Kidney (tissue), 14 donors: ENCODE results near the gene TFB1M. TPM values are rescaled to one million over a fixed set of nuclear protein-coding genes. Genes with fewer than 3 reads are reported as not detected.

Source experiments
- DNase-seq, 5 donors: peaks; one replicate each; pipeline ENCODE4 v3.0.0-alpha.2; 2013 to 2020
- FAIRE-seq: peaks from 2 replicates; lab custom pipeline; 2012; peaks lifted over from hg19 to GRCh38; lab: Jason Lieb, UNC
- H3K27ac ChIP-seq, 2 donors: one replicate each; pipeline ENCODE4 v1.7.0; 2013; ENCODE audit warnings: low read depth in 2 of 2, low read length in 2 of 2, inconsistent platforms in 1 of 2
- H3K27me3 ChIP-seq: one replicate; pipeline ENCODE4 v1.7.1; 2013; ENCODE audit warnings: low read length, inconsistent platforms; ENCODE audit not compliant: control insufficient read depth, insufficient read depth
- H3K36me3 ChIP-seq, 3 donors: one replicate each; pipeline versions ENCODE4 v1.7.0 to v1.7.1; 2013; ENCODE audit warnings: low read length in 3 of 3, control low read depth in 1 of 3, inconsistent platforms in 1 of 3; ENCODE audit not compliant: insufficient read depth in 3 of 3, control insufficient read depth in 2 of 3
- H3K4me1 ChIP-seq, 3 donors: one replicate each; pipeline versions ENCODE4 v1.7.0 to v1.7.1; 2013; ENCODE audit warnings: low read length in 3 of 3, inconsistent platforms in 1 of 3, low read depth in 1 of 3; ENCODE audit not compliant: control insufficient read depth in 2 of 3, insufficient read depth in 2 of 3
- H3K4me3 ChIP-seq, 3 donors: one replicate each; pipeline versions ENCODE4 v1.7.0 to v1.8.1; 2013; ENCODE audit warnings: low read length in 3 of 3, control low read depth in 1 of 3, inconsistent platforms in 1 of 3
- H3K9ac ChIP-seq, 3 donors: one replicate each; pipeline versions ENCODE4 v1.7.0 to v1.7.1; 2013; ENCODE audit warnings: low read length in 3 of 3, control low read depth in 1 of 3, inconsistent platforms in 1 of 3
- H3K9me3 ChIP-seq, 3 donors: one replicate each; pipeline versions ENCODE4 v1.7.0 to v1.7.1; 2013; ENCODE audit warnings: low read length in 3 of 3, control low read depth in 1 of 3, inconsistent platforms in 1 of 3; ENCODE audit not compliant: control insufficient read depth in 2 of 3, insufficient read depth in 1 of 3
- CTCF ChIP-seq: IDR thresholded peaks from 3 replicates; pipeline ENCODE4 v1.5.1; 2012; ENCODE audit warnings: mild to moderate bottlenecking, moderate library complexity, borderline replicate concordance; ENCODE audit not compliant: insufficient read depth; ENCODE audit errors: extremely low read depth
- intact Hi-C: fragments of 100-400 bp; cut with DNase I; formaldehyde crosslinking; loops from one replicate; pipeline ENCODE4 v1.11.1; 2022
- polyA plus RNA-seq: library from polyadenylated mRNA; stranded (reverse); fragments of 350-450 nt; fragmentation: Illumina TruSeq; extraction: RNeasy Lipid Tissue Mini Kit (QIAGEN cat#74804); gene quantifications from one replicate; pipeline ENCODE4 v1.2.3, GENCODE V29; 2014; ENCODE audit warnings: low read depth, low replicate concordance; ENCODE audit not compliant: insufficient read depth
- total RNA-seq: library from RNA; stranded (reverse); fragmentation: NEBNext Ultra II Directional; extraction: Animal tissue kit (Norgen Biotek cat#: 25700); gene quantifications from one replicate; pipeline ENCODE4 v1.2.1, GENCODE V29; 2021
- donor health status: control.
- donor health status: control.
- donor health status: control.
- donor health status: control.
- donor health status: control.
- donor health status: DM: yes; HTN: yes; CAD: no.
- donor health status: Normal renal cell carcinoma (clear cell type).

Gene TFB1M
- total and polyA plus RNA-seq, 2 donors from 2014 or later: 16.3 to 28.1 TPM

GRCh38 chr6:155287762-155288161 is 26.5 kb downstream of the TFB1M start:
- Histone ChIP-seq H3K4me3 (no peak overlapping the region), H3K4me1 (no peaks in the 10 kb centered on the region), H3K27ac (no peak overlapping the region), H3K9ac (no peak overlapping the region), H3K9me3 (no peaks in the 10 kb centered on the region), H3K36me3 (peaks cover 5 to 12% (median 10%) of the 10 kb centered on the region in 3 donors), H3K27me3 (no peaks in the 10 kb centered on the region)
- intact Hi-C loops: no loop called here
- no peak for DNase-seq
- TF ChIP-seq CTCF: no peak
- FAIRE-seq: no peak

- H3K4me1 ChIP-seq: no peaks in the 10 kb centered on the region
- intact Hi-C loops: no loop called here
- no peaks in the 10 kb centered on the region for H3K27me3 ChIP-seq
- no peak for TF ChIP-seq CTCF
- H3K9me3 ChIP-seq: no peaks in the 10 kb centered on the region
- H3K9ac ChIP-seq: no peak overlapping the region
- peaks cover 5 to 9% (median 7%) of the 10 kb centered on the region in 3 donors for H3K36me3 ChIP-seq
- H3K27ac ChIP-seq: no peak overlapping the region
- H3K4me3 ChIP-seq: no peak overlapping the region
- DNase-seq (no peak), FAIRE-seq (no peak)
Measured at GRCh38 chr6:155284775-155285174, 29.5 kb downstream of the TFB1M start.

- no peak overlapping the region for H3K9ac ChIP-seq
- DNase-seq (no peak), FAIRE-seq (no peak)
- no peak overlapping the region for H3K27ac ChIP-seq
- peaks cover 0 to 2% (median 1%) of the 10 kb centered on the region in 3 donors for H3K36me3 ChIP-seq
- no peaks in the 10 kb centered on the region for H3K27me3 ChIP-seq
- no peaks in the 10 kb centered on the region for H3K4me1 ChIP-seq
- TF ChIP-seq CTCF: no peak
- no peaks in the 10 kb centered on the region for H3K9me3 ChIP-seq
- intact Hi-C loops: no loop called here
- H3K4me3 ChIP-seq: no peak overlapping the region
Measured at GRCh38 chr6:155278319-155279049, 35.8 kb downstream of the TFB1M start.
